C4-2B (cell line): ENCODE measurements around the gene GALK2.

ENCODE experiments used
- ZFX ChIP-seq: fragments of 450-650 bp; IDR thresholded peaks from 2 replicates; pipeline ENCODE4 v1.6.1; 2017
- TF ChIP-seq, protein P1 (sequence below): fragments of 450-650 bp; conservative IDR thresholded peaks from 2 replicates; pipeline ENCODE4 v1.5.1; 2017; ENCODE audit warnings: mild to moderate bottlenecking

DNA sequence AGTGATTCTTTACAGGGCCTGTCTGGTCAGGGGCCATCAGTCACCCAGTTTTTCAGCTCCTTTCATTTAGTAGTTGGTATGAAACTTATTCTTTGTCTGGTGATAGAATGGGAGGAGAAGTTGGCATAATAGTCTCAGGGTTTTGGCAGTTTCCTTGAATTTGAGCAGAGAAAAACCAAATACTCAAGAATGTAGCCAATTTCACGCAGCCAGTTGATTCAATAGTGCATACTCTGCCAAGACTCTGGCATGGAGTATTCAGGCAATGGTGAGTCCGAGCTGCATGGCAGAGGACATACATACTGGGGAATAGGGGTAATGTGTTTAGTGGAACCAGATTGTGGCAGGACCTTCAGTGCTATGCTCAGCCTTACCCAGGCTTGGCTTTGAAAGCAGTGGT, 118.3 kb downstream of the GALK2 start:
- TF ChIP-seq, protein P1, sequence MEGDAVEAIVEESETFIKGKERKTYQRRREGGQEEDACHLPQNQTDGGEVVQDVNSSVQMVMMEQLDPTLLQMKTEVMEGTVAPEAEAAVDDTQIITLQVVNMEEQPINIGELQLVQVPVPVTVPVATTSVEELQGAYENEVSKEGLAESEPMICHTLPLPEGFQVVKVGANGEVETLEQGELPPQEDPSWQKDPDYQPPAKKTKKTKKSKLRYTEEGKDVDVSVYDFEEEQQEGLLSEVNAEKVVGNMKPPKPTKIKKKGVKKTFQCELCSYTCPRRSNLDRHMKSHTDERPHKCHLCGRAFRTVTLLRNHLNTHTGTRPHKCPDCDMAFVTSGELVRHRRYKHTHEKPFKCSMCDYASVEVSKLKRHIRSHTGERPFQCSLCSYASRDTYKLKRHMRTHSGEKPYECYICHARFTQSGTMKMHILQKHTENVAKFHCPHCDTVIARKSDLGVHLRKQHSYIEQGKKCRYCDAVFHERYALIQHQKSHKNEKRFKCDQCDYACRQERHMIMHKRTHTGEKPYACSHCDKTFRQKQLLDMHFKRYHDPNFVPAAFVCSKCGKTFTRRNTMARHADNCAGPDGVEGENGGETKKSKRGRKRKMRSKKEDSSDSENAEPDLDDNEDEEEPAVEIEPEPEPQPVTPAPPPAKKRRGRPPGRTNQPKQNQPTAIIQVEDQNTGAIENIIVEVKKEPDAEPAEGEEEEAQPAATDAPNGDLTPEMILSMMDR, result no peak
- no peak for TF ChIP-seq ZFX
